Natural killer cell (primary cell): ENCODE results near the gene DIMT1. TPM values are rescaled to one million over a fixed set of nuclear protein-coding genes. Genes with fewer than 3 reads are reported as not detected.
A peak's percentile ranks its signal among the peaks of the same experiment; 100 is the strongest.

ENCODE experiments used
- ATAC-seq, 3 donors: fragments of 150-1000 bp in 2 of 3; fragments of 200-7000 bp in 1 of 3; cut with Tn5 transposase; 1 replicate in 1 of 3; 2 replicates in 2 of 3; pipeline ENCODE4 v1.10.0; 2021; ENCODE audit warnings: mild to moderate bottlenecking in 2 of 3, moderate library complexity in 2 of 3
- DNase-seq, 2 donors: peaks; one replicate each; pipeline versions ENCODE4 v3.0.0 to v3.0.0-alpha.2; 2013 to 2021; ENCODE audit warnings: mixed read lengths in 1 of 2
- H3K27ac ChIP-seq: one replicate; pipeline ENCODE4 v1.5.1; 2013; ENCODE audit warnings: mild to moderate bottlenecking, low read length
- H3K27me3 ChIP-seq: one replicate; pipeline ENCODE4 v1.6.1; 2013; ENCODE audit warnings: low read length; ENCODE audit not compliant: control insufficient read depth, insufficient read depth
- H3K36me3 ChIP-seq: one replicate; pipeline ENCODE4 v1.6.1; 2013; ENCODE audit warnings: low read length; ENCODE audit not compliant: control insufficient read depth, insufficient read depth
- H3K4me1 ChIP-seq: one replicate; pipeline ENCODE4 v1.6.1; 2013; ENCODE audit warnings: low read length; ENCODE audit not compliant: control insufficient read depth, insufficient read depth
- H3K4me3 ChIP-seq: one replicate; pipeline ENCODE4 v1.5.1; 2013; ENCODE audit warnings: low read length
- H3K9me3 ChIP-seq: one replicate; pipeline ENCODE4 v1.6.1; 2013; ENCODE audit warnings: low read length; ENCODE audit not compliant: control insufficient read depth, insufficient read depth
- H3K27ac Mint-ChIP-seq, 2 donors: one replicate each; pipeline ENCODE4 v1.8.0; 2022; ENCODE audit warnings: mild to moderate bottlenecking in 2 of 2, mixed read lengths in 2 of 2, moderate library complexity in 1 of 2
- H3K27me3 Mint-ChIP-seq, 2 donors: one replicate each; pipeline ENCODE4 v1.8.0; 2022; ENCODE audit warnings: low read depth in 2 of 2, mixed read lengths in 2 of 2
- H3K36me3 Mint-ChIP-seq: one replicate; pipeline ENCODE4 v1.8.0; 2022; ENCODE audit warnings: mixed read lengths
- H3K4me1 Mint-ChIP-seq, 2 donors: one replicate each; pipeline ENCODE4 v1.8.0; 2022; ENCODE audit warnings: mixed read lengths in 2 of 2
- H3K4me3 Mint-ChIP-seq: one replicate; pipeline ENCODE4 v1.8.0; 2022; ENCODE audit warnings: mild to moderate bottlenecking, moderate library complexity, mixed read lengths
- H3K9me3 Mint-ChIP-seq, 2 donors: one replicate each; pipeline ENCODE4 v1.8.0; 2022; ENCODE audit warnings: mixed read lengths in 2 of 2
- CTCF ChIP-seq: fragments of 200-600 bp; IDR thresholded peaks from one replicate; pipeline ENCODE4 v1.8.0; 2022; ENCODE audit warnings: antibody characterized with exemption
- WGBS: methylation state at CpG from one replicate; pipeline ENCODE4 v1.1.7; 2013; ENCODE audit warnings: missing lambda C conversion rate; ENCODE audit not compliant: insufficient coverage; 5-methylcytosine and 5-hydroxymethylcytosine counted together
- intact Hi-C: fragments of 100-400 bp; cut with micrococcal nuclease; formaldehyde crosslinking; loops from one replicate; pipeline ENCODE4 v1.14.2; 2022
- total RNA-seq, 4 donors: library from RNA; stranded (reverse); fragments of 120-200 nt in 1 of 4; gene quantifications; one replicate each; pipeline versions ENCODE4 v1.2.3 to v1.2.4, GENCODE V29; 2013 to 2022

Gene DIMT1
- total RNA-seq, 3 donors from 2014 or later (not counting 1 experiment from before 2014, with no cell fraction given), result 8.9 to 10.9 (median 10.1) TPM

GRCh38 chr5:62412549-62413329 lies 9.0 kb upstream of the DIMT1 start, which contains the start of gene IPO11:
IPO11 (plus strand) TSS chr5:62412763; CDS start chr5:62437280, 24,517 bp downstream.
- TF ChIP-seq CTCF, result no peak
- Mint-ChIP-seq H3K27ac (peak within 1 kb of the TSS; percentile 92 to 93), H3K27me3 (no peaks in the 10 kb centered on the region), H3K9me3 (no peaks in the 10 kb centered on the region), H3K4me3 (peak within 1 kb of the TSS; percentile 96), H3K4me1 (peaks cover 15 to 17% of the 10 kb centered on the region in 2 donors), H3K36me3 (no peaks in the 10 kb centered on the region)
- peaks cover 13% of the 10 kb centered on the region for H3K4me1 ChIP-seq
- H3K27me3 ChIP-seq, result no peaks in the 10 kb centered on the region
- ATAC-seq (peak; percentile 94 to 97 (median 94)), DNase-seq (peak; percentile 99 to 100)
- intact Hi-C loops, result loop anchor here (1.0 kb wide), 2 partner anchors 8 to 166 kb away; partner anchors contain the start of gene LRRC70
- H3K36me3 ChIP-seq, result no peaks in the 10 kb centered on the region
- peak within 1 kb of the TSS; percentile 79 for H3K4me3 ChIP-seq
- H3K27ac ChIP-seq, result peak within 1 kb of the TSS; percentile 60
- under 1% methylated on average over 66 of the region's 66 CpGs for WGBS
- no peaks in the 10 kb centered on the region for H3K9me3 ChIP-seq

- WGBS, result 85% methylated on average over 5 of the region's 5 CpGs
- Histone ChIP-seq H3K9me3 (no peaks in the 10 kb centered on the region), H3K36me3 (peaks cover 49% of the 10 kb centered on the region), H3K4me1 (no peaks in the 10 kb centered on the region), H3K27ac (no peak overlapping the region), H3K4me3 (no peak overlapping the region), H3K27me3 (no peaks in the 10 kb centered on the region)
- peaks cover 5 to 9% of the 10 kb centered on the region in 2 donors for H3K4me1 Mint-ChIP-seq
- no peaks in the 10 kb centered on the region for H3K27me3 Mint-ChIP-seq
- intact Hi-C loops, result no loop called here
- DNase-seq (no peak), ATAC-seq (no peak)
- no peaks in the 10 kb centered on the region for H3K9me3 Mint-ChIP-seq
- no peak overlapping the region for H3K4me3 Mint-ChIP-seq
- TF ChIP-seq CTCF, result no peak
- H3K36me3 Mint-ChIP-seq, result no peaks in the 10 kb centered on the region
- no peak overlapping the region for H3K27ac Mint-ChIP-seq
These were observed 8.3 kb downstream of the DIMT1 start for GRCh38 chr5:62395210-62395950.

GRCh38 chr5:62386824-62387223 lies 16.9 kb downstream of the DIMT1 start:
- Mint-ChIP-seq H3K4me3 (no peak overlapping the region), H3K27me3 (no peaks in the 10 kb centered on the region), H3K27ac (peak overlapping the region; percentile 34 to 52), H3K9me3 (no peaks in the 10 kb centered on the region), H3K4me1 (no peaks in the 10 kb centered on the region), H3K36me3 (no peaks in the 10 kb centered on the region)
- H3K9me3 ChIP-seq, result no peaks in the 10 kb centered on the region
- no peak overlapping the region for H3K27ac ChIP-seq
- no peak overlapping the region for H3K4me3 ChIP-seq
- H3K27me3 ChIP-seq, result no peaks in the 10 kb centered on the region
- DNase-seq (no peak), ATAC-seq (no peak)
- intact Hi-C loops, result no loop called here
- no peak for TF ChIP-seq CTCF
- no peaks in the 10 kb centered on the region for H3K4me1 ChIP-seq
- peaks cover 78% of the 10 kb centered on the region for H3K36me3 ChIP-seq
